DND-41 (cell line): ENCODE measurements around the gene CLOCK.

Source experiments
- EZH2 ChIP-seq: IDR thresholded peaks from 3 replicates; pipeline ENCODE4 v1.6.1; 2012; ENCODE audit warnings: borderline replicate concordance, low read depth, mild to moderate bottlenecking, moderate library complexity, low read length, inconsistent platforms; ENCODE audit not compliant: severe bottlenecking
- TF ChIP-seq, protein P1 (sequence below): IDR thresholded peaks from 2 replicates; pipeline ENCODE4 v1.5.1; 2012; ENCODE audit warnings: borderline replicate concordance, low read length, moderate library complexity, mild to moderate bottlenecking; ENCODE audit not compliant: poor library complexity, severe bottlenecking; ENCODE audit errors: extremely low read depth

DNA sequence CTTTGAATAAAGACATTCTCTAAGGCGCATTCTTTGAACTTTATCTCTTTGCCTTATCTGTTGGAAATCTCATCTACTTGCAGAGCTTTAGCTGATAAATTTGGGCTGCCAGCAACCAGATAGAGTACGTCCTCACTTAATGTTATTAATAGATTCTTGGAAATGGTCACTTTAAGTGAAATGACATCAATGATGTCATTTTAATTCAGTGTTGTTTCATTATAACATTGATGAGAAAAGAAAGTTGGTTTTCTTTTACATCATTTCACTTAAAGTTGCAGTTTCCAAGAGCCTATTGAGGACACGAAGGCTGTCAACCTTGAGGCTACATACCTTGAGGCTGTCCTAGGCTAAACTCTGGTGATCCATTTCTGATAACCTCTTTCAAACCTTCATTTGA is 141.6 kb downstream of the CLOCK start:
- TF ChIP-seq, protein P1, sequence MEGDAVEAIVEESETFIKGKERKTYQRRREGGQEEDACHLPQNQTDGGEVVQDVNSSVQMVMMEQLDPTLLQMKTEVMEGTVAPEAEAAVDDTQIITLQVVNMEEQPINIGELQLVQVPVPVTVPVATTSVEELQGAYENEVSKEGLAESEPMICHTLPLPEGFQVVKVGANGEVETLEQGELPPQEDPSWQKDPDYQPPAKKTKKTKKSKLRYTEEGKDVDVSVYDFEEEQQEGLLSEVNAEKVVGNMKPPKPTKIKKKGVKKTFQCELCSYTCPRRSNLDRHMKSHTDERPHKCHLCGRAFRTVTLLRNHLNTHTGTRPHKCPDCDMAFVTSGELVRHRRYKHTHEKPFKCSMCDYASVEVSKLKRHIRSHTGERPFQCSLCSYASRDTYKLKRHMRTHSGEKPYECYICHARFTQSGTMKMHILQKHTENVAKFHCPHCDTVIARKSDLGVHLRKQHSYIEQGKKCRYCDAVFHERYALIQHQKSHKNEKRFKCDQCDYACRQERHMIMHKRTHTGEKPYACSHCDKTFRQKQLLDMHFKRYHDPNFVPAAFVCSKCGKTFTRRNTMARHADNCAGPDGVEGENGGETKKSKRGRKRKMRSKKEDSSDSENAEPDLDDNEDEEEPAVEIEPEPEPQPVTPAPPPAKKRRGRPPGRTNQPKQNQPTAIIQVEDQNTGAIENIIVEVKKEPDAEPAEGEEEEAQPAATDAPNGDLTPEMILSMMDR = no peak
- no peak for TF ChIP-seq EZH2
